HepG2 (cell line): ENCODE data around the gene ATP5MK. TPM values are rescaled to one million over a fixed set of nuclear protein-coding genes. Genes with fewer than 3 reads are reported as not detected.

Experiments used
- ATAC-seq: fragments of 200-7000 bp; cut with Tn5 transposase; 3 replicates; pipeline ENCODE4 v1.9.1; 2020; ENCODE audit warnings: mild to moderate bottlenecking, moderate library complexity
- BruUV-seq: library from RNA; stranded (reverse); fragments of 400-500 nt; replicated peaks from 2 replicates; lab custom pipeline; 2021; lab: Mats Ljungman, UMichigan
- CTCF ChIA-PET: fragments of 300-600 bp; formaldehyde crosslinking; extraction: SDS; loops from one replicate; lab custom pipeline; 2021; ENCODE audit warnings: low total read pairs, inconsistent platforms, low intra/inter-chr PET ratio; lab: Yijun Ruan, JAX
- POLR2A ChIA-PET: fragments of 350-600 bp; sonication (Branson Sonifier 250); formaldehyde crosslinking; loops from one replicate; lab custom pipeline; 2020; ENCODE audit warnings: antibody characterized with exemption, inconsistent platforms; lab: Yijun Ruan, JAX
- DNase-seq: peaks from one replicate; pipeline ENCODE4 v3.0.0-alpha.2; 2015; ENCODE audit warnings: low spot score
- FAIRE-seq: peaks from 3 replicates; lab custom pipeline; 2011; peaks lifted over from hg19 to GRCh38; lab: Jason Lieb, UNC
- H2AFZ ChIP-seq: one replicate; pipeline ENCODE4 v1.6.1; 2011; ENCODE audit warnings: low read length, inconsistent platforms
- H3K27ac ChIP-seq: fragments of 300-600 bp; 3 replicates; pipeline ENCODE4 v1.8.0; 2011; ENCODE audit warnings: mixed run types, mild to moderate bottlenecking, mixed read lengths, low read length, inconsistent platforms; ENCODE audit not compliant: insufficient read depth; ENCODE audit errors: extremely low read length
- H3K27me3 ChIP-seq, 2 experiments: fragments of 200-600 bp in 1 of 2; 2 replicates in 1 of 2; 3 replicates in 1 of 2; pipeline versions ENCODE4 v1.6.0 to v1.8.0; 2011; ENCODE audit warnings: low read length in 2 of 2, mild to moderate bottlenecking in 2 of 2, moderate library complexity in 2 of 2, inconsistent platforms in 1 of 2; ENCODE audit not compliant: insufficient read depth in 2 of 2, control insufficient read depth in 1 of 2
- H3K36me3 ChIP-seq, 2 experiments: fragments of 200-600 bp in 1 of 2; replicated peaks in 1 of 2; 2 replicates in 1 of 2; 3 replicates in 1 of 2; pipeline versions ENCODE4 v1.5.1 to v1.8.0; 2011; ENCODE audit warnings: low read length in 2 of 2, inconsistent platforms in 1 of 2; ENCODE audit not compliant: insufficient read depth in 2 of 2, control insufficient read depth in 1 of 2
- H3K4me1 ChIP-seq: 2 replicates; pipeline ENCODE4 v1.5.1; 2012; ENCODE audit warnings: low read length, inconsistent platforms; ENCODE audit not compliant: insufficient read depth
- H3K4me2 ChIP-seq: 2 replicates; pipeline ENCODE4 v1.6.0; 2011; ENCODE audit warnings: low read depth, low read length, inconsistent platforms
- H3K4me3 ChIP-seq, 3 experiments: fragments of 200-600 bp in 1 of 3; sonication (generic), shearing (Covaris generic) in 1 of 3; replicated peaks in 1 of 3; 2 replicates each; pipeline ENCODE4 v1.5.1; 2011 to 2016; ENCODE audit warnings: low read length in 3 of 3, inconsistent platforms in 2 of 3, low read depth in 2 of 3, mild to moderate bottlenecking in 2 of 3, control low read depth in 1 of 3, mixed read lengths in 1 of 3; ENCODE audit not compliant: insufficient read depth in 1 of 3
- H3K79me2 ChIP-seq: one replicate; pipeline ENCODE4 v1.6.1; 2011; ENCODE audit warnings: low read length, inconsistent platforms; ENCODE audit not compliant: insufficient read depth
- H3K9ac ChIP-seq: 2 replicates; pipeline ENCODE4 v1.6.0; 2011; ENCODE audit warnings: mild to moderate bottlenecking, low read depth, low read length, inconsistent platforms; ENCODE audit not compliant: insufficient read depth
- H3K9me3 ChIP-seq: 2 replicates; pipeline ENCODE4 v1.5.1; 2012; ENCODE audit warnings: mild to moderate bottlenecking, low read length
- H4K20me1 ChIP-seq: 2 replicates; pipeline ENCODE4 v1.6.0; 2011; ENCODE audit warnings: inconsistent platforms, mild to moderate bottlenecking, low read length, moderate library complexity; ENCODE audit not compliant: insufficient read depth
- BORCS8-MEF2B ChIP-seq: sonication (generic); formaldehyde crosslinking; IDR thresholded peaks from 2 replicates; pipeline ENCODE4 v1.8.0; 2022; ENCODE audit warnings: mild to moderate bottlenecking, missing genetic modification reagents
- CAMTA2 ChIP-seq: sonication (generic); formaldehyde crosslinking; IDR thresholded peaks from 2 replicates; pipeline ENCODE4 v1.4.0; 2020; ENCODE audit warnings: mild to moderate bottlenecking, missing genetic modification reagents, borderline replicate concordance
- CBX2 ChIP-seq, 2 experiments: fragments of 200-600 bp in 1 of 2; sonication (generic); formaldehyde crosslinking in 1 of 2; IDR thresholded peaks; 2 replicates each; pipeline versions ENCODE4 v1.7.0 to v1.8.1; 2018 to 2022; ENCODE audit warnings: low read depth in 2 of 2, low read length in 1 of 2, mild to moderate bottlenecking in 1 of 2, missing genetic modification reagents in 1 of 2
- NKX3-1 ChIP-seq: sonication (generic); formaldehyde crosslinking; IDR thresholded peaks from 2 replicates; pipeline ENCODE4 v1.5.0; 2020; ENCODE audit warnings: missing genetic modification reagents
- PHF21A ChIP-seq: sonication (generic); formaldehyde crosslinking; IDR thresholded peaks from 2 replicates; pipeline ENCODE4 v1.5.0; 2020; ENCODE audit warnings: mild to moderate bottlenecking, missing genetic modification reagents
- RBFOX2 ChIP-seq: fragments of 200-400 bp; formaldehyde crosslinking; IDR thresholded peaks from 2 replicates; pipeline ENCODE4 v1.6.1; 2017; ENCODE audit warnings: low read depth, mild to moderate bottlenecking, low read length
- SNAPC2 ChIP-seq: sonication (generic); formaldehyde crosslinking; IDR thresholded peaks from 2 replicates; pipeline ENCODE4 v1.8.1; 2022; ENCODE audit warnings: mild to moderate bottlenecking, missing genetic modification reagents
- ZNF660 ChIP-seq: sonication (generic); formaldehyde crosslinking; IDR thresholded peaks from 2 replicates; pipeline ENCODE4 v1.5.1; 2020; ENCODE audit warnings: mild to moderate bottlenecking, low read depth, missing genetic modification reagents, borderline replicate concordance
- ZNF672 ChIP-seq: sonication (generic); formaldehyde crosslinking; IDR thresholded peaks from 2 replicates; pipeline ENCODE4 v1.8.1; 2022; ENCODE audit warnings: missing genetic modification reagents
- WGBS: methylation state at CpG from one replicate; pipeline ENCODE4 v1.1.6; 2017; ENCODE audit warnings: low lambda C conversion rate; 5-methylcytosine and 5-hydroxymethylcytosine counted together
- in situ Hi-C: cut with HindIII; loops from 2 replicates; pipeline ENCODE4 v1.10.0; 2017; ENCODE audit warnings: low pct_unique_long_range_greater_than_20kb; ENCODE audit not compliant: extremely low pct_ligation_motif_present
- intact Hi-C: fragments of 100-400 bp; cut with micrococcal nuclease; formaldehyde crosslinking; loops from one replicate; pipeline ENCODE4 v1.10.0; 2022; ENCODE audit not compliant: unreplicated experiment
- polyA plus RNA-seq, 8 experiments: library from polyadenylated mRNA; depleted of rRNA in 3 of 8; stranded (reverse) in 7 of 8; unstranded in 1 of 8; fragments of >200 nt; fragmentation: Illumina TruSeq in 4 of 8; extraction: Trizol in 4 of 8; gene quantifications; 2 replicates each; pipeline versions ENCODE4 v1.2.1 to v1.2.3, GENCODE V29; 2011 to 2016; ENCODE audit warnings: low read depth in 4 of 8, missing spikeins in 1 of 8, mixed read lengths in 1 of 8; ENCODE audit not compliant: insufficient read depth in 1 of 8
- total RNA-seq, 5 experiments: library from RNA; depleted of rRNA; stranded (reverse); fragments of >200 nt; fragmentation: Illumina TruSeq; extraction: Trizol; gene quantifications; 2 replicates each; pipeline ENCODE4 v1.2.3, GENCODE V29; 2016; ENCODE audit warnings: low read depth in 1 of 5
- TF ChIP-seq, protein P1 (sequence below): fragments of 450-650 bp; IDR thresholded peaks from 2 replicates; pipeline ENCODE4 v1.6.1; 2016
- TF ChIP-seq, protein P2 (sequence below): sonication (generic); formaldehyde crosslinking; IDR thresholded peaks from 2 replicates; pipeline ENCODE4 v1.5.0; 2020; ENCODE audit warnings: mild to moderate bottlenecking, missing genetic modification reagents, borderline replicate concordance
- TF ChIP-seq, protein P3 (sequence below): IDR thresholded peaks from 2 replicates; pipeline ENCODE4 v1.6.1; 2016; ENCODE audit warnings: low read depth, control low read depth

ATP5MK gene
- total and polyA plus RNA-seq, 2 of the 13 experiments (the other 11 are each of a cell fraction or from before 2014, with no cell fraction given), result 312 to 517 TPM

DNA sequence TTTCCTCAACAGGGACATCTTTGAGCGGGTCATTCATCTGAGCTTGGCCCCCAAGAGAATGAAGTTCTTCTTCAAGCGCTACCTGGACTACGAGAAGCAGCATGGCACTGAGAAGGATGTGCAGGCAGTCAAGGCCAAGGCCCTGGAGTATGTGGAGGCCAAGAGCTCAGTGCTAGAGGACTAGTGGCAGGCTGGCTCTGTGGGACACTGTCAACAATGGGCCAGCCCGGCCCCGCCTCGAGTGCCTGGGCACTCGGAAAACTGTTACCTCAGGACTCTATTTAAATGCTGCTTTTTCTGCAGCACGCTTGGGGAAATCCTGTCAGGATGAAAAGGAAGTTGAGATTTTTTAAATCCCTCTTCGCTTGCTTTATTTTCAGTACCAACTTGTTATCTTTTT, 49.1 kb upstream of the ATP5MK start:
- no peaks in the 10 kb centered on the region for H3K79me2 ChIP-seq
- no peaks in the 10 kb centered on the region for H3K9me3 ChIP-seq
- H3K36me3 ChIP-seq, result peaks cover 33 to 55% of the 10 kb centered on the region in 2 experiments; a peak in 4 of 5 replicates
- no peak overlapping the region for H3K9ac ChIP-seq
- ChIA-PET POLR2A (no interaction called here), CTCF (no interaction called here)
- H3K27me3 ChIP-seq, result no peaks in the 10 kb centered on the region
- no peak for DNase-seq
- no peak overlapping the region for H3K4me2 ChIP-seq
- no peaks in the 10 kb centered on the region for H4K20me1 ChIP-seq
- TF ChIP-seq BORCS8-MEF2B (CRISPR knock-in tag), result no peak
- no peak for TF ChIP-seq ZNF672
- TF ChIP-seq NKX3-1, result no peak
- BruUV-seq, result no TSS peak
- WGBS, result 96% methylated on average over 6 of the region's 9 CpGs
- H3K4me3 ChIP-seq, result no peak overlapping the region
- H2AFZ ChIP-seq, result no peak overlapping the region
- intact Hi-C loops, result no loop called here
- in situ Hi-C loops, result no loop called here
- no peaks in the 10 kb centered on the region for H3K4me1 ChIP-seq
- FAIRE-seq, result no peak
- ATAC-seq, result no peak
- no peak overlapping the region for H3K27ac ChIP-seq

DNA sequence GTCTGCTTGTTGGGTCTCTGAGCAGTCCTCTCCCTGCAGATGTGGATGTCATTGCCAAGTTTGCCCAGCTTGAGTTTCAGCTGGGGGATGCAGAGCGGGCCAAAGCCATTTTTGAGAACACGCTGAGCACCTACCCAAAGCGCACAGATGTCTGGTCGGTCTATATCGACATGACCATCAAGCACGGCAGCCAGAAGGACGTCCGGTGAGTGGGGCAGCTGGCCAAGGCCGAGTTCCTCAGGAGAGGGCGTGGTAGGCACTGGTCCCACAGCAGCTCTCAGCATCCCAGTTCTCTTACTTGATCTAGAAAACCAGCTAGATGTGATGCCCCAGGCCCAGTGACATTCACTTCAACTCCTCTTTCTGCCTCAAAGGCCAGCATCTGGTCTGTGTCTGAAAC, 48.2 kb upstream of the ATP5MK start:
- no peak overlapping the region for H3K4me2 ChIP-seq
- H3K4me3 ChIP-seq, result no peak overlapping the region
- intact Hi-C loops, result no loop called here
- ATAC-seq (no peak), DNase-seq (no peak), FAIRE-seq (no peak)
- POLR2A ChIA-PET, result no interaction called here
- no peaks in the 10 kb centered on the region for H3K9me3 ChIP-seq
- CTCF ChIA-PET, result no interaction called here
- H2AFZ ChIP-seq, result no peak overlapping the region
- no peaks in the 10 kb centered on the region for H4K20me1 ChIP-seq
- H3K79me2 ChIP-seq, result no peaks in the 10 kb centered on the region
- in situ Hi-C loops, result no loop called here
- H3K27me3 ChIP-seq, result no peaks in the 10 kb centered on the region
- peaks cover 8% of the 10 kb centered on the region for H3K4me1 ChIP-seq
- no peak overlapping the region for H3K9ac ChIP-seq
- WGBS, result 90% methylated on average over 8 of the region's 10 CpGs
- no peak overlapping the region for H3K27ac ChIP-seq
- no TSS peak for BruUV-seq
- H3K36me3 ChIP-seq, result peaks cover 33 to 64% of the 10 kb centered on the region in 2 experiments
- no peak for TF ChIP-seq PHF21A (CRISPR knock-in tag)
- TF ChIP-seq, protein P1, sequence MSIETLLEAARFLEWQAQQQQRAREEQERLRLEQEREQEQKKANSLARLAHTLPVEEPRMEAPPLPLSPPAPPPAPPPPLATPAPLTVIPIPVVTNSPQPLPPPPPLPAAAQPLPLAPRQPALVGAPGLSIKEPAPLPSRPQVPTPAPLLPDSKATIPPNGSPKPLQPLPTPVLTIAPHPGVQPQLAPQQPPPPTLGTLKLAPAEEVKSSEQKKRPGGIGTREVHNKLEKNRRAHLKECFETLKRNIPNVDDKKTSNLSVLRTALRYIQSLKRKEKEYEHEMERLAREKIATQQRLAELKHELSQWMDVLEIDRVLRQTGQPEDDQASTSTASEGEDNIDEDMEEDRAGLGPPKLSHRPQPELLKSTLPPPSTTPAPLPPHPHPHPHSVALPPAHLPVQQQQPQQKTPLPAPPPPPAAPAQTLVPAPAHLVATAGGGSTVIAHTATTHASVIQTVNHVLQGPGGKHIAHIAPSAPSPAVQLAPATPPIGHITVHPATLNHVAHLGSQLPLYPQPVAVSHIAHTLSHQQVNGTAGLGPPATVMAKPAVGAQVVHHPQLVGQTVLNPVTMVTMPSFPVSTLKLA, result no peak
- no peak for TF ChIP-seq ZNF660 (CRISPR knock-in tag)
- TF ChIP-seq CAMTA2 (CRISPR knock-in tag), result no peak
- TF ChIP-seq CBX2 (IDR thresholded peaks at IDR 0.05; ENCODE audit: low read depth, low read length), result no peak
- no peak for TF ChIP-seq CBX2 (CRISPR knock-in tag; IDR thresholded peaks at IDR 0.05; ENCODE audit: low read depth)
- TF ChIP-seq RBFOX2, result no peak
- no peak for TF ChIP-seq SNAPC2 (CRISPR knock-in tag)
- TF ChIP-seq, protein P2, sequence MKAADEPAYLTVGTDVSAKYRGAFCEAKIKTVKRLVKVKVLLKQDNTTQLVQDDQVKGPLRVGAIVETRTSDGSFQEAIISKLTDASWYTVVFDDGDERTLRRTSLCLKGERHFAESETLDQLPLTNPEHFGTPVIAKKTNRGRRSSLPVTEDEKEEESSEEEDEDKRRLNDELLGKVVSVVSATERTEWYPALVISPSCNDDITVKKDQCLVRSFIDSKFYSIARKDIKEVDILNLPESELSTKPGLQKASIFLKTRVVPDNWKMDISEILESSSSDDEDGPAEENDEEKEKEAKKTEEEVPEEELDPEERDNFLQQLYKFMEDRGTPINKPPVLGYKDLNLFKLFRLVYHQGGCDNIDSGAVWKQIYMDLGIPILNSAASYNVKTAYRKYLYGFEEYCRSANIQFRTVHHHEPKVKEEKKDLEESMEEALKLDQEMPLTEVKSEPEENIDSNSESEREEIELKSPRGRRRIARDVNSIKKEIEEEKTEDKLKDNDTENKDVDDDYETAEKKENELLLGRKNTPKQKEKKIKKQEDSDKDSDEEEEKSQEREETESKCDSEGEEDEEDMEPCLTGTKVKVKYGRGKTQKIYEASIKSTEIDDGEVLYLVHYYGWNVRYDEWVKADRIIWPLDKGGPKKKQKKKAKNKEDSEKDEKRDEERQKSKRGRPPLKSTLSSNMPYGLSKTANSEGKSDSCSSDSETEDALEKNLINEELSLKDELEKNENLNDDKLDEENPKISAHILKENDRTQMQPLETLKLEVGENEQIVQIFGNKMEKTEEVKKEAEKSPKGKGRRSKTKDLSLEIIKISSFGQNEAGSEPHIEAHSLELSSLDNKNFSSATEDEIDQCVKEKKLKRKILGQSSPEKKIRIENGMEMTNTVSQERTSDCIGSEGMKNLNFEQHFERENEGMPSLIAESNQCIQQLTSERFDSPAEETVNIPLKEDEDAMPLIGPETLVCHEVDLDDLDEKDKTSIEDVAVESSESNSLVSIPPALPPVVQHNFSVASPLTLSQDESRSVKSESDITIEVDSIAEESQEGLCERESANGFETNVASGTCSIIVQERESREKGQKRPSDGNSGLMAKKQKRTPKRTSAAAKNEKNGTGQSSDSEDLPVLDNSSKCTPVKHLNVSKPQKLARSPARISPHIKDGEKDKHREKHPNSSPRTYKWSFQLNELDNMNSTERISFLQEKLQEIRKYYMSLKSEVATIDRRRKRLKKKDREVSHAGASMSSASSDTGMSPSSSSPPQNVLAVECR (CRISPR knock-in tag), result no peak
- TF ChIP-seq NKX3-1, result no peak
- TF ChIP-seq, protein P3, sequence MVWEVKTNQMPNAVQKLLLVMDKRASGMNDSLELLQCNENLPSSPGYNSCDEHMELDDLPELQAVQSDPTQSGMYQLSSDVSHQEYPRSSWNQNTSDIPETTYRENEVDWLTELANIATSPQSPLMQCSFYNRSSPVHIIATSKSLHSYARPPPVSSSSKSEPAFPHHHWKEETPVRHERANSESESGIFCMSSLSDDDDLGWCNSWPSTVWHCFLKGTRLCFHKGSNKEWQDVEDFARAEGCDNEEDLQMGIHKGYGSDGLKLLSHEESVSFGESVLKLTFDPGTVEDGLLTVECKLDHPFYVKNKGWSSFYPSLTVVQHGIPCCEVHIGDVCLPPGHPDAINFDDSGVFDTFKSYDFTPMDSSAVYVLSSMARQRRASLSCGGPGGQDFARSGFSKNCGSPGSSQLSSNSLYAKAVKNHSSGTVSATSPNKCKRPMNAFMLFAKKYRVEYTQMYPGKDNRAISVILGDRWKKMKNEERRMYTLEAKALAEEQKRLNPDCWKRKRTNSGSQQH, result no peak
